ENCODE data around the gene RGS6.

RGS6 gene

DNA sequence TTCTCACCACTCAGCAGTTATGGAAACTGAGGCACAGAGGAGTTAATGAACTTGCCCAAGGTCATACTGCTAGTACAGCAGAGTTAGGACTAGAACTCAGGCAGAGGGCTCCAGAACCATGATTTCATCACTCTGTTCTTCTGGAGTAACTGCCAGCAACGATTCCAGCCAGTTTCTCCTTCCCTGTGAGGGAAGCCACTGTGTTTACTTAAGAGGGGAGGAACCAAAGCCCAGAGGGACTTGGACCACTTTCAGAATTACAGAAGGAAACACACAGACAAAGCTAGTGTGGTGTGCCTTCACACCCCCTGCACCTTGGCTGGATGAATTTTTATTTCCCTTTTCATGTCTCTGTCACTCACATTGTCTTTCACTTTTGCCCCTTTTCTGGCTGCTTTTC lies 563.4 kb downstream of the RGS6 start:
- Histone ChIP-seq H3K9ac (ENCODE audit: low read length) (no peak overlapping the region), H3K4me3 (ENCODE audit: low read depth, low read length, poor library complexity, severe bottlenecking) (no peak overlapping the region), H3K79me2 (ENCODE audit: insufficient read depth, low read length) (no peaks in the 10 kb centered on the region), H4K20me1 (ENCODE audit: insufficient read depth, low read length) (no peaks in the 10 kb centered on the region), H3K27ac (ENCODE audit: low read depth, low read length, poor library complexity, severe bottlenecking) (no peak overlapping the region), H3K36me3 (ENCODE audit: insufficient read depth, low read length) (no peaks in the 10 kb centered on the region), H3K4me1 (ENCODE audit: insufficient read depth, low read length, severe bottlenecking) (no peaks in the 10 kb centered on the region), H2AFZ (ENCODE audit: low read length) (no peak overlapping the region), H3K9me2 (ENCODE audit: low read depth, low read length) (no peaks in the 10 kb centered on the region), H3K27me3 (ENCODE audit: insufficient read depth, low read length) (no peaks in the 10 kb centered on the region), H3F3A (ENCODE audit: insufficient read depth, low read length) (no peaks in the 10 kb centered on the region), H3K4me2 (ENCODE audit: low read length) (no peak overlapping the region), H3K9me3 (ENCODE audit: low read length) (no peaks in the 10 kb centered on the region)
- TF ChIP-seq EZH2 (IDR thresholded peaks at IDR 0.05; ENCODE audit: borderline replicate concordance, low read length), result no peak
- TF ChIP-seq, protein P1, sequence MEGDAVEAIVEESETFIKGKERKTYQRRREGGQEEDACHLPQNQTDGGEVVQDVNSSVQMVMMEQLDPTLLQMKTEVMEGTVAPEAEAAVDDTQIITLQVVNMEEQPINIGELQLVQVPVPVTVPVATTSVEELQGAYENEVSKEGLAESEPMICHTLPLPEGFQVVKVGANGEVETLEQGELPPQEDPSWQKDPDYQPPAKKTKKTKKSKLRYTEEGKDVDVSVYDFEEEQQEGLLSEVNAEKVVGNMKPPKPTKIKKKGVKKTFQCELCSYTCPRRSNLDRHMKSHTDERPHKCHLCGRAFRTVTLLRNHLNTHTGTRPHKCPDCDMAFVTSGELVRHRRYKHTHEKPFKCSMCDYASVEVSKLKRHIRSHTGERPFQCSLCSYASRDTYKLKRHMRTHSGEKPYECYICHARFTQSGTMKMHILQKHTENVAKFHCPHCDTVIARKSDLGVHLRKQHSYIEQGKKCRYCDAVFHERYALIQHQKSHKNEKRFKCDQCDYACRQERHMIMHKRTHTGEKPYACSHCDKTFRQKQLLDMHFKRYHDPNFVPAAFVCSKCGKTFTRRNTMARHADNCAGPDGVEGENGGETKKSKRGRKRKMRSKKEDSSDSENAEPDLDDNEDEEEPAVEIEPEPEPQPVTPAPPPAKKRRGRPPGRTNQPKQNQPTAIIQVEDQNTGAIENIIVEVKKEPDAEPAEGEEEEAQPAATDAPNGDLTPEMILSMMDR (IDR thresholded peaks at IDR 0.05; ENCODE audit: low read length), result no peak

DNA sequence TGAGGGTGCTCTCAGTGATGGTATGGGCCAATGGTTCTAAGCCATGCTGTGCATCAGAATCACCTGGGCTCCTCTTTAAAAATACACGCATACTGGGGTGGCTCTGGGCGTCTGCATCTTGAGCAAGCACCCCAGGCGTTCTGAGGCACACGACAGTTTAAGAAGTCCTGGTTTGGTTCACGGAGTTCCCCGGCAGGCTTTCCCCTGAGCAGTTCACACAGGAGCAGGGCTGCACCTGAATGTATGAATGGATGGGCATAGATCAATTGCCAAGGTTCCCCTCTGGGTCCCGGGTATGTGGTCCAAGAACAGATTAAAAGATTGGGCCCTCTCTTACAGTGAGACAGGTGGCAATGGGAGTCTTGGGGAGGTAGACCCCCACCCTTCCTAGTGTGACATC lies 566.4 kb downstream of the RGS6 start:
- Histone ChIP-seq H3K4me2 (ENCODE audit: low read length) (no peak overlapping the region), H3K36me3 (ENCODE audit: insufficient read depth, low read length) (no peaks in the 10 kb centered on the region), H3K4me1 (ENCODE audit: insufficient read depth, low read length, severe bottlenecking) (no peaks in the 10 kb centered on the region), H4K20me1 (ENCODE audit: insufficient read depth, low read length) (no peaks in the 10 kb centered on the region), H3K79me2 (ENCODE audit: insufficient read depth, low read length) (no peaks in the 10 kb centered on the region), H3F3A (ENCODE audit: insufficient read depth, low read length) (no peaks in the 10 kb centered on the region), H3K27ac (ENCODE audit: low read depth, low read length, poor library complexity, severe bottlenecking) (no peak overlapping the region), H2AFZ (ENCODE audit: low read length) (no peak overlapping the region), H3K9ac (ENCODE audit: low read length) (no peak overlapping the region), H3K9me2 (ENCODE audit: low read depth, low read length) (no peaks in the 10 kb centered on the region), H3K9me3 (ENCODE audit: low read length) (no peaks in the 10 kb centered on the region), H3K27me3 (ENCODE audit: insufficient read depth, low read length) (no peaks in the 10 kb centered on the region), H3K4me3 (ENCODE audit: low read depth, low read length, poor library complexity, severe bottlenecking) (no peak overlapping the region)
- TF ChIP-seq, protein P1 (IDR thresholded peaks at IDR 0.05; ENCODE audit: low read length), result no peak
- no peak for TF ChIP-seq EZH2 (IDR thresholded peaks at IDR 0.05; ENCODE audit: borderline replicate concordance, low read length)

- Histone ChIP-seq H3K27ac (ENCODE audit: low read depth, low read length, poor library complexity, severe bottlenecking) (no peak overlapping the region), H3K27me3 (ENCODE audit: insufficient read depth, low read length) (no peaks in the 10 kb centered on the region), H3K4me2 (ENCODE audit: low read length) (no peak overlapping the region), H3F3A (ENCODE audit: insufficient read depth, low read length) (no peaks in the 10 kb centered on the region), H2AFZ (ENCODE audit: low read length) (no peak overlapping the region), H3K36me3 (ENCODE audit: insufficient read depth, low read length) (no peaks in the 10 kb centered on the region), H3K79me2 (ENCODE audit: insufficient read depth, low read length) (no peaks in the 10 kb centered on the region), H3K4me1 (ENCODE audit: insufficient read depth, low read length, severe bottlenecking) (no peaks in the 10 kb centered on the region), H3K9me3 (ENCODE audit: low read length) (no peaks in the 10 kb centered on the region), H4K20me1 (ENCODE audit: insufficient read depth, low read length) (no peaks in the 10 kb centered on the region), H3K9ac (ENCODE audit: low read length) (no peak overlapping the region), H3K4me3 (ENCODE audit: low read depth, low read length, poor library complexity, severe bottlenecking) (no peak overlapping the region), H3K9me2 (ENCODE audit: low read depth, low read length) (no peaks in the 10 kb centered on the region)
- TF ChIP-seq EZH2 (IDR thresholded peaks at IDR 0.05; ENCODE audit: borderline replicate concordance, low read length), result no peak
Observed at GRCh38 chr14:72499746-72500145, 567.5 kb downstream of the RGS6 start.

GRCh38 chr14:72500234-72500838 lies 568.1 kb downstream of the RGS6 start:
- Histone ChIP-seq H3K9ac (ENCODE audit: low read length) (no peak overlapping the region), H3K9me2 (ENCODE audit: low read depth, low read length) (no peaks in the 10 kb centered on the region), H3K4me2 (ENCODE audit: low read length) (no peak overlapping the region), H3K9me3 (ENCODE audit: low read length) (no peaks in the 10 kb centered on the region), H4K20me1 (ENCODE audit: insufficient read depth, low read length) (no peaks in the 10 kb centered on the region), H3F3A (ENCODE audit: insufficient read depth, low read length) (no peaks in the 10 kb centered on the region), H2AFZ (ENCODE audit: low read length) (no peak overlapping the region), H3K4me3 (ENCODE audit: low read depth, low read length, poor library complexity, severe bottlenecking) (no peak overlapping the region), H3K4me1 (ENCODE audit: insufficient read depth, low read length, severe bottlenecking) (no peaks in the 10 kb centered on the region), H3K27me3 (ENCODE audit: insufficient read depth, low read length) (no peaks in the 10 kb centered on the region), H3K79me2 (ENCODE audit: insufficient read depth, low read length) (no peaks in the 10 kb centered on the region), H3K27ac (ENCODE audit: low read depth, low read length, poor library complexity, severe bottlenecking) (no peak overlapping the region), H3K36me3 (ENCODE audit: insufficient read depth, low read length) (no peaks in the 10 kb centered on the region)
- TF ChIP-seq EZH2 (IDR thresholded peaks at IDR 0.05; ENCODE audit: borderline replicate concordance, low read length), result no peak
- TF ChIP-seq, protein P1 (IDR thresholded peaks at IDR 0.05; ENCODE audit: low read length), result no peak

Data from OCI-LY1 (cell line).